ENCODE results near the gene SETD3.

Gene SETD3

DNA sequence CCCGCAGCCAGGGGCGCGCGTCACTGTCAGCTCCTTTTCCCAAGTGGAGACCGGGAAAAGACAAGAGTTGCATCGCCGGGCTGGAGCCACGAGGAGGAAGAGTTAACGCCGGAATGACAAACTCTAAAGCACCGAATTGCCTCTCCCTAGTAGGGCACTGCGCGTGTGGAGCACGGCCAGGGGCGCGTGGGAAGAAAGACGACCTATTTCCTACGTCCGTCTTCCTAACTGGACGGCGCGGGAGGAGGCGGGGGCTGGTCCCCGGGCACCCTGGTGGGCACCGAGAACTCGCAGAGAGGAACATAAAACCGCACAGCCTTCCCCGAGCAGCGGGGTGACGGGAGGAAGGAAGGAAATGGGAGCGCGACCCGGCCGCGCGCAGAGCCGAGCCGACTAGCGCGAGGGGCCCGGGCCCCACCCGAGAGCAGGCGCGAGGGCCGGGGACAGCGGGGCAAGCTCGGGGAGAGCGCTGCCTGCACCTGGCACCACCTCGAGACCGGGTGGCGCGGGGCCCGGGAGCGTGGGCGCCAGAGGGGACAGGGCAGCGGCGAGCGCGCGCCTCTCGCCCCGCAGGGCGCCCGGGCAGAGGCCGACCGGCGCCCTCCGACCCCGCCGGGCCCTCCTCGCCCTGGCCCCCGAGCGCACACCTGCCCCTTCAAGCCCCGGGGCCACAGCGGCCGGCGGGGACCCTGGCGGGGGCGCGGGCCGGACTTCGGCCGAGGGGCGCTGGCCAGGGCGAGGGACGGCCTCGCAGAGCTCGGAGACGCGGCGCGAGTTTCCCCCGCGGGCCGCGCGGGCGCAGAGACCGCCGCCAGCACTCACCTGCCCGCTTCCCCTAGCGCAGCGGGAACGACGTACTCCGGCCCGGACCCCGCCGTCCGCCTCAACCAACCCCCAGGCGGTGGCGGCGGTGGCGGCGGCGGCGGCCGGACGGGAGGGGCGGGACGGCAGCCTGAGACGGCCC lies at the start of gene SETD3:
Gene SETD3, minus strand, starts transcription at position 954 of the 964 bp plus-strand sequence. CDS start 15,054 bp downstream, outside the sequence.
- DNase-seq (ENCODE audit: low read depth in 2 of 2): peak; percentile 1 to 26

DNA sequence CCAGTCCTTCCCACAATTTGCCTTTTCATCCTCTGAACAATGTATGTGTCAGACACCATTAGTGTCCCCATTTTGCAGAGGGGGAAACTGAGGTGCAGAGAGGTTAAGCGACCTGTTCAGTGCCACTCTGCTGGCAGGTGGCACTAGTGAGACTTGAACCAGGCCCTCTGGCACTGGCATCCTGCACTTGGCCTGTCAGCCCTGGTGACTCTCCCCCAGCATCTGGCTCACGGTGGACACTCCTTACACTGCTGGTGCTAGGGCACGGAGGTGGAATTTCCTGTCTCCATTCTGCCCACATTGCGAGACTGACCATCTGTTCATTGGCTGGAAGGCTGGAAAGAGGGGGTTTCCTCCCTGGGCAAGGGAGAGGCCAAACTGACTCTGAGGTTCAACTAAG lies 49.2 kb upstream of the SETD3 start:
- no peak for DNase-seq (ENCODE audit: low read depth in 2 of 2)

- no peak for DNase-seq (ENCODE audit: low read depth in 2 of 2)
Observed at GRCh38 chr14:99527427-99528076, 46.9 kb upstream of the SETD3 start.

- no peak for DNase-seq (ENCODE audit: low read depth in 2 of 2)
Observed at GRCh38 chr14:99527026-99527425, 46.4 kb upstream of the SETD3 start.

DNA sequence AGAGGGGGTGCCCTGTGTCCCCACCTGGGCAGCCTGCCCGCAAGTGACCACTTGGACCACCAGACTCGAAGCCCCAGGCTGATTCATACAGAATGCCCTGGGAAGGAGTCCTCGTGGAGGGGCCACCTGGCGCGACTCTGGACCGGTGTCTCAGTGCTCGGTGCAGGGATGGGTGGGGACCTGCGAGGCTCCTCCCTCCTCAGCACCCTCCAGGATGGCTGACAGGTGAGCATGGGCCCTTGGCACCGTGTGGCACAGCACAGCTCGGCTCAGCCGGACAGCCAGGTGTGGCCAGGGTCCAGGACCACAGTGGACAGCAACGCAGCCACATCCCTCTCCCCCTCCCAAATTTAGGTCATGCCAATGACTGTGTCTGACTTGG lies 45.0 kb upstream of the SETD3 start:
- no peak for DNase-seq (ENCODE audit: low read depth in 2 of 2)

DNA sequence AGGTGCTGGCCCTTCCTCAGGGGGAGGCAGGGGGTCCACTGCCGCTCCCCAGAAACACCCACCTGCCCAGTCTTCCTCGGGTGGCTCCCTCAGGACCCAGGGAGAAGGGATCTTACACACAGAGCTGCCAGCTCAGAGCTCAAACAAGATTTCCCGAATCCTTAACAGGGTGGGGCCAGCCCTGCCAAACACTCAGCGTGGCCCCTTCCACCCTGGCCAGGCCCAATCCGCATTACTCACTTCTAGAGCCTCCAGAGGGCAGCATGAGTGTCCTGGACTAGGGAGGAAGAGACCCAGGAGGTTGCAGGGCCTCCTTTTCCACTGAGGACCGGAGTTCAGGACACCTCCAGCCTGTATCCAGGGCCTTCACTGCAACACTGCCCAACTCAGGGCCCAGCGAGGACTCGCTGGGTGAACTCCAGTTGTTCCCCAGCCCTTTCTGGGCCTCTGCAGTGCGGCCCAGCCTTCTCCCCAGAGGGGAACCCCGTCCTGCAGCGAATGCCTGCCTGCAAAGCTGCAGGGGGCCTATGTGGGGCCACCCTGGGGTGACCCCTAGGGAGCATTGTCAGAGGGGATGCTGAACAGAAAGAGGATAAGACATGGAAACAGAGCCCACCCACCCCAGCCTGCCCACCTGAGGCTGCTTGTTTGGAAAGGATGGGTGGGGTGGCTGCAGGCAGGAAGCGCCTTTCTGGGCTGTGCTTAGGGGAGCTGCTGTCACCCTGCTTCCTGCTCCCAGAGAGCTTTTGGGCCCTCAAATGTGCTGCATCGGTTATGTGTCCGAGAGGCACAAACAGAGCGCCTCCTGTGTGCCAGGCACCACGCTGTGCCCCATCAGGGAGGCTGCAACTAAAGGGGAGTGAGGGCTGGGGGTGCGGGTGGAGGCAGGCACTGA lies 44.4 kb upstream of the SETD3 start:
- no peak for DNase-seq (ENCODE audit: low read depth in 2 of 2)

DNA sequence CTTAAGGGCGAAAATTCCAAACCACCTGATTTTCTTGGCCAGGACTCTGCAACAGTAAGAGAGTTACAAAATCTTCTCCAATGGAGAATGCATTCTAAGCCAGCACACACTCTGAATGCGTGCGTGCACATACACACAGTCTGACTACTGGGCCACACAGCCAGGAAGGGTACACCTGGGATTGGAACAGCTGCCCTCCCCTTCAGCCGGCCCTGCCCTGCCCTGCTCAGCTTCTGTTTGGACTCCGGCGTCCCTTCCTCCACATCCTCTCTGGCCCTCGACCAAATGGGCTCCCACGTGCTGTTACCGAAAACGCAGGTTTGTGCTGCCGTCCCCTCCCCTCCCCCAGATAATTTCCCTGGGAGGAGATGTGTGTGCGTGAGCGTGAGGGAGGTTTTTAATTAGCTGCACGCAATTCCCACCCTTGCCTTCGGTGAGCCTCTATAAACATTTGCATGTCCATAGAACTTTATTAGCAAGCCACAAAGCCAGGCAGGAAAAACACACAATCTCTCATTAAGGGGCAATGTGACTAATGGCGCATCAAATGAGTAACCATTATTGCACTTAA lies 43.5 kb upstream of the SETD3 start:
- DNase-seq (ENCODE audit: low read depth in 2 of 2): no peak

- no peak for DNase-seq (ENCODE audit: low read depth in 2 of 2)
Observed at GRCh38 chr14:99523704-99524055, 43.0 kb upstream of the SETD3 start.

GRCh38 chr14:99522934-99523703 lies 42.5 kb upstream of the SETD3 start:
- DNase-seq (ENCODE audit: low read depth in 2 of 2): no peak

DNA sequence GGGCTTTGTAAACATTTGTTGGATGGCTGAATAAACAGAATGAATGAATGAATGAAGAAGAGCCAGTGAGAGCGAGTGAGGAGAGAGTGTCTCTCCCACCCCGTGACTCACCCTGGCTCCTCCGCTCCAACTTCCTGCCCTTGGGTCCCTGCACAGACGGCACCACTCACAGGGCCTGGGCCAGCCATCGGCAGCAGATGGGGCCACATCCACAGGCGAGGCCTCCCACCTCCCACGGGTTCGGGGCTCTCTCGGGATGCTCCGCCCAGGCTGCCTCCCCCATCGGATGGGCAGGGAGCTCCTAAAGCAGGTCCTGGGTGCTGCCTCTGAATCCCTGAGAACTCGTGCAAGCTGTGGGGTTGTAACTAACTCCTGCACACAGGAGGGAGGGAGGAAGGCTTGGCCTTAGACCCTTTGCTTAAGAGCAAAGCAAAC lies 41.8 kb upstream of the SETD3 start:
- no peak for DNase-seq (ENCODE audit: low read depth in 2 of 2)

- no peak for DNase-seq (ENCODE audit: low read depth in 2 of 2)
Observed at GRCh38 chr14:99522025-99522401, 41.4 kb upstream of the SETD3 start.

- DNase-seq (ENCODE audit: low read depth in 2 of 2): no peak
Observed at GRCh38 chr14:99521176-99522024, 40.7 kb upstream of the SETD3 start.

- DNase-seq (ENCODE audit: low read depth in 2 of 2): no peak
Observed at GRCh38 chr14:99520571-99521081, 40.0 kb upstream of the SETD3 start.

DNA sequence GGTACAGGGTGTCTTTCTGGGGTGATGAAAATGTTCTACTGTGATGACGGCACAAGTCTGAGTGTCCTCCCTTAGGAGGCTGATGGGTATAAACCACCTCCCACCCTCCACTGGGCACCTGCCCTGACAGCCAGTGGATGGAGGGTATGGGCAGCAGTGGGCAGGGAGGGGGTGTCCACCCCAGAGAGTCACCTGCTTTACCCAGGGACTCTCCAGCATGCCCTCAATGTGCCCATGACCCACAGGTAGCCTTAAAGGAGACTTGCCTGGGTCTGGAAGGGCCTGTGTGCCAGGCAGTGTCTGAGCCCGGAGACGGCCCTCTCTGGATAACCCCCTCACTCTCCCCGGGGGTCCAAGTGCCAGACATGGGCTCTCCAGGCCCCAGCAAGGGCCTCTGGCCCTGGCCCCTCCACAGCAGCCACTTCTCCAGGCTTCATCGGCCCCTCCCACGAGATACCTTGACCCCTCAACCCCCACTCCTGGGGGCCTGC lies 39.3 kb upstream of the SETD3 start:
- DNase-seq (ENCODE audit: low read depth in 2 of 2): no peak

- no peak for DNase-seq (ENCODE audit: low read depth in 2 of 2)
Observed at GRCh38 chr14:99519347-99519881, 38.8 kb upstream of the SETD3 start.

DNA sequence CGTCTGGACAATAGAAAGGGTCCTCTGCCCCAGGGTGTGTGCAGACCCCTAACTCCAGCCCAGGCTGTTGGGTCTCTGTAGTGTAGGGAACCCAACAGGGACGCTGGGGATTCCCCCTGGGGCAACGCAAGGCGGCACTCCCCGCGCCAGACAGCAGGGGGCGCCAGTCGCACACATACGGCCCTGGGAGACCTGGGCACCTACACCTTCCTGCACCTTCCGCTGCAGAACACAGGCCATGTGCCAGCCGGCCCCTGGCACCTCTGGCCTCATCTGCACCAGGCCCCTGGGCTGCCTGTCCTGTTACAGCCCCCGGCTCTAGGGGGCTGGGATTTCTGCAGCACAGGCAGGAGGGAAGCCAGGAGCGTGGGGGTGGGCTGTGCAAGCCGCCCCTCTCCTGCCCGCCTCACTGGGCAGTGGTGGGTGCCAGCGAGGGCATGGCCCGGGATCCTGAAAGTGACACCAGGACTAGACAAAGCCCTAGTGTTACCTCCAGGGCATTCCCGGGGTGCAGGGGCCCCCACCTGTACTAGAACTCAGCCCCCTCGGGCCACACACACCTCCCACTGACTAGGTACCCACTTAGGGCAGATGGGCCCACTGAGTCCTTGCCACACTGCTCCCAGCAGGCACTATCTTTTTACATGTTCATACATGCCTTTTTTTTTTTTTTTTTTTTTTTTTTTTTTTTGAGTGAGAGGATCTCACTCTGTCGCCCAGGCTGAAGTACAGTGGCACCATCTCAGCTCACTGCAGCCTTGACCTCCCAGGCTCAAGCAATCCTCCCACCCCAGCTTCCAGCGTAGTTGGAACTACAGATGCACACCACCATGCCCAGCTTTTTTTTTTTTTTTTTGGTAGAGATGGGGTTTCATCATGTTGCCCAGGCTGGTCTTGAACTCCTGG lies 38.0 kb upstream of the SETD3 start:
- peak; percentile 80 for DNase-seq (ENCODE audit: low read depth in 2 of 2)

DNA sequence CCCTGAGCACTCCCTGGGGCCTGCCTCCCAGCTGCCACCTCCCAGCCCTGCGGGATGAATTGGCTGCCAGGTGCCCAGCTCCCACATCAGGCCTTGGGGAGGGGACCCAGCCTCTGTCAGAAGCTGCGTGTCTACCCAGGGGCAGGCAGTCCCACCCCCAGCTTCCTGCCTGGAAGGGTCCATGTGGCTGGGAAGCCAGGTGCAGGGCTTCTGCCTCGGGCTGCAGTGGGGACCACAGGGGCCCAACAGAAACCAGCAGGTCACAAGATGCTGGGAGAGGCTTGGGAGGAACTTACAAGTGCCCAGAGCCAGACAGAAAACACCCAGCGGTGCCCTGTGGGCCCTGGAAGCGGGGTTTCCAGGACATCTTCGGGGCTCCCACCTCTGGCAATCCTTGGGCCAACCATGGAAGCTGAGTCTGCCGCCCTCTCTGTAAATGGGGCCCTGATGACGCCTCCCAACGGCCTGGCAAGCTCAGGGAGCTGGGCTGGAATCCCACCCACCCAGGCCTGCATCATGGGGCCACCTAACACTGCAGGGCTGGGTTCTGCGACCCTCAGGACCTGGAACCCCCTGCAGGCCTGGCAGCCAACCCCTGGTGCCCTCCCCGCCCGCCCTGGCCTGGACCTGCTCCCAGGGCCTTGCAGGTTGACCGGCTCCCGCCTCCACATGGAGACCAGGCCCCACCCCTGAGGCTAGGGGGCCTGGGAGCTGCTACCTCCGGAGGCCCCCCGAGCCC lies 37.2 kb upstream of the SETD3 start:
- DNase-seq (ENCODE audit: low read depth in 2 of 2): no peak

All from stimulated activated CD4-positive, alpha-beta T cell treated with anti-CD3 and anti-CD28 coated beads, Interleukin-1b, Interleukin-23, amount 100 ng/mL, for 4 hours (primary cell).